Pons (tissue), 1 donor: ENCODE measurements around the gene RAB40AL.
"Not testable (repeated sequence)": the region's sequence is repeated elsewhere in the genome, so short reads cannot be mapped to it uniquely, and the experiment has no call there.

Experiments used
- DNase-seq: peaks from one replicate; pipeline ENCODE4 v3.0.0-alpha.2; 2016; ENCODE audit warnings: low spot score

The RAB40AL gene

GRCh38 chrX:102936972-102937371 is at the start of gene RAB40AL:
RAB40AL (plus strand) TSS chrX:102937272; CDS start chrX:102937319, 47 bp downstream.
- DNase-seq: not testable (repeated sequence)

- no peak for DNase-seq
Measured at GRCh38 chrX:102887687-102888086, 49.4 kb upstream of the RAB40AL start.

- DNase-seq: no peak
Measured at GRCh38 chrX:102892103-102892502, 45.0 kb upstream of the RAB40AL start.

GRCh38 chrX:102899940-102900916 is 36.8 kb upstream of the RAB40AL start:
- DNase-seq: peak; percentile 52

- DNase-seq: no peak
Measured at GRCh38 chrX:102902355-102902754, 34.7 kb upstream of the RAB40AL start.

GRCh38 chrX:102930990-102931756 is 5.9 kb upstream of the RAB40AL start:
- no peak for DNase-seq

GRCh38 chrX:102934624-102935023 is 2.4 kb upstream of the RAB40AL start:
- peak; percentile 19 for DNase-seq

GRCh38 chrX:102950908-102951866 is 14.1 kb downstream of the RAB40AL start:
- peak; percentile 71 for DNase-seq

- no peak for DNase-seq
Measured at GRCh38 chrX:102957751-102958150, 20.7 kb downstream of the RAB40AL start.

GRCh38 chrX:102958794-102959193 is 21.7 kb downstream of the RAB40AL start:
- DNase-seq: no peak

- DNase-seq: no peak
Measured at GRCh38 chrX:102959471-102959870, 22.4 kb downstream of the RAB40AL start.

- DNase-seq: no peak
Measured at GRCh38 chrX:102963955-102964354, 26.9 kb downstream of the RAB40AL start.

GRCh38 chrX:102964940-102965339 is 27.9 kb downstream of the RAB40AL start:
- no peak for DNase-seq

GRCh38 chrX:102966701-102967100 is 29.6 kb downstream of the RAB40AL start:
- no peak for DNase-seq

- no peak for DNase-seq
Measured at GRCh38 chrX:102968216-102968615, 31.1 kb downstream of the RAB40AL start.

- DNase-seq: not testable (repeated sequence)
Measured at GRCh38 chrX:102971536-102971935, 34.5 kb downstream of the RAB40AL start.

- DNase-seq: no peak
Measured at GRCh38 chrX:102975016-102975415, 37.9 kb downstream of the RAB40AL start.

- DNase-seq: no peak
Measured at GRCh38 chrX:102976286-102976685, 39.2 kb downstream of the RAB40AL start.

- DNase-seq: no peak
Measured at GRCh38 chrX:102976793-102977495, 39.9 kb downstream of the RAB40AL start.

- no peak for DNase-seq
Measured at GRCh38 chrX:102978594-102978993, 41.5 kb downstream of the RAB40AL start.

- DNase-seq: no peak
Measured at GRCh38 chrX:102979536-102979935, 42.5 kb downstream of the RAB40AL start.
